ENCODE results near the gene EMC7. TPM values are rescaled to one million over a fixed set of nuclear protein-coding genes. Genes with fewer than 3 reads are reported as not detected.

Gene EMC7
- total and polyA plus RNA-seq, 10 donors: 27.1 to 47.5 (median 39.4) TPM

GRCh38 chr15:34047893-34048775 lies 53.5 kb downstream of the EMC7 start:
- intact Hi-C loops (cut with DNase I; ENCODE audit: low total_unique reads): no loop called here
- Histone ChIP-seq H3K4me3 (no peak overlapping the region), H3K36me3 (no peaks in the 10 kb centered on the region), H3K9me3 (peaks cover 0 to 37% (median 28%) of the 10 kb centered on the region in 8 donors), H3K27me3 (replicated peaks in 1 of 7) (no peaks in the 10 kb centered on the region), H3K27ac (no peak overlapping the region), H3K4me1 (no peaks in the 10 kb centered on the region)
- DNase-seq: no peak
- no peak for TF ChIP-seq CTCF (IDR thresholded peaks at IDR 0.05 in 8 of 11, conservative IDR thresholded peaks at IDR 0.05 in 3 of 11)
- TF ChIP-seq POLR2AphosphoS5 (IDR thresholded peaks at IDR 0.05): no peak
- no peak for TF ChIP-seq POLR2A (IDR thresholded peaks at IDR 0.05)
- WGBS, 5 donors: 75 to 91% (median 87%) methylated on average over 8 to 10 of the region's 10 CpGs

- H3K27ac ChIP-seq: no peak overlapping the region
- H3K4me1 ChIP-seq: no peaks in the 10 kb centered on the region
- H3K36me3 ChIP-seq: no peaks in the 10 kb centered on the region
- intact Hi-C loops (cut with DNase I; ENCODE audit: low total_unique reads): no loop called here
- TF ChIP-seq POLR2AphosphoS5 (IDR thresholded peaks at IDR 0.05) (no peak), CTCF (IDR thresholded peaks at IDR 0.05 in 8 of 11, conservative IDR thresholded peaks at IDR 0.05 in 3 of 11) (no peak), POLR2A (IDR thresholded peaks at IDR 0.05) (no peak)
- no peak overlapping the region for H3K4me3 ChIP-seq
- 90 to 95% (median 93%) methylated on average over 16 of the region's 16 CpGs for WGBS, 5 donors
- H3K27me3 ChIP-seq (replicated peaks in 1 of 7): no peaks in the 10 kb centered on the region
- DNase-seq: no peak
- H3K9me3 ChIP-seq: peaks cover 0 to 31% (median 24%) of the 10 kb centered on the region in 8 donors
Observed at GRCh38 chr15:34046471-34047145, 55.1 kb downstream of the EMC7 start.

GRCh38 chr15:34043813-34044212 lies 57.8 kb downstream of the EMC7 start:
- H3K27ac ChIP-seq: no peak overlapping the region
- H3K4me3 ChIP-seq: no peak overlapping the region
- peaks cover 0 to 3% (median 0%) of the 10 kb centered on the region in 8 donors for H3K9me3 ChIP-seq
- DNase-seq: no peak
- no peaks in the 10 kb centered on the region for H3K27me3 ChIP-seq (replicated peaks in 1 of 7)
- no peaks in the 10 kb centered on the region for H3K36me3 ChIP-seq
- peaks cover 0 to 15% (median 11%) of the 10 kb centered on the region in 6 donors for H3K4me1 ChIP-seq
- TF ChIP-seq CTCF (IDR thresholded peaks at IDR 0.05 in 8 of 11, conservative IDR thresholded peaks at IDR 0.05 in 3 of 11) (no peak), POLR2A (IDR thresholded peaks at IDR 0.05) (no peak), POLR2AphosphoS5 (IDR thresholded peaks at IDR 0.05) (no peak)
- 67 to 93% (median 83%) methylated on average over 2 of the region's 2 CpGs for WGBS, 5 donors
- intact Hi-C loops (cut with DNase I; ENCODE audit: low total_unique reads): no loop called here

GRCh38 chr15:34043391-34043790 lies 58.3 kb downstream of the EMC7 start:
- intact Hi-C loops (cut with DNase I; ENCODE audit: low total_unique reads): no loop called here
- no peaks in the 10 kb centered on the region for H3K9me3 ChIP-seq
- no peaks in the 10 kb centered on the region for H3K36me3 ChIP-seq
- H3K4me1 ChIP-seq: peaks cover 0 to 15% (median 11%) of the 10 kb centered on the region in 6 donors
- WGBS, 5 donors: 75 to 94% (median 81%) methylated on average over 1 of the region's 1 CpG
- DNase-seq: no peak
- TF ChIP-seq POLR2A (IDR thresholded peaks at IDR 0.05): no peak
- TF ChIP-seq CTCF (IDR thresholded peaks at IDR 0.05 in 8 of 11, conservative IDR thresholded peaks at IDR 0.05 in 3 of 11): no peak
- TF ChIP-seq POLR2AphosphoS5 (IDR thresholded peaks at IDR 0.05): no peak
- H3K27me3 ChIP-seq (replicated peaks in 1 of 7): no peaks in the 10 kb centered on the region
- H3K27ac ChIP-seq: no peak overlapping the region
- no peak overlapping the region for H3K4me3 ChIP-seq
